Pancreas (tissue), 10 donors: ENCODE results near the gene ASPA. TPM values are rescaled to one million over a fixed set of nuclear protein-coding genes. Genes with fewer than 3 reads are reported as not detected.

Source experiments
- ATAC-seq, 4 donors: fragments of 200-7000 bp; cut with Tn5 transposase; one replicate each; pipeline versions ENCODE4 v1.8.0 to v1.9.1; 2020; ENCODE audit warnings: mild to moderate bottlenecking in 4 of 4, moderate library complexity in 4 of 4
- DNase-seq, 6 donors: peaks; one replicate each; pipeline ENCODE4 v3.0.0-alpha.2; 2020
- FAIRE-seq: peaks from 2 replicates; lab custom pipeline; 2012; peaks lifted over from hg19 to GRCh38; lab: Jason Lieb, UNC
- H3K27ac ChIP-seq, 4 donors: fragments of 200-600 bp; sonication (generic); 1 replicate in 3 of 4; 2 replicates in 1 of 4; pipeline versions ENCODE4 v1.5.0 to v1.8.0; 2020
- H3K27me3 ChIP-seq, 4 donors: fragments of 200-600 bp; one replicate each; pipeline ENCODE4 v1.8.0; 2021
- H3K36me3 ChIP-seq, 3 donors: fragments of 200-600 bp; sonication (generic) in 1 of 3; one replicate each; pipeline versions ENCODE4 v1.5.0 to v1.8.0; 2020 to 2021
- H3K4me1 ChIP-seq, 3 donors: fragments of 200-600 bp; one replicate each; pipeline ENCODE4 v1.8.0; 2021
- H3K4me3 ChIP-seq, 4 donors: fragments of 200-600 bp; sonication (generic) in 2 of 4; one replicate each; pipeline versions ENCODE4 v1.5.0 to v1.8.0; 2020 to 2021
- H3K9me3 ChIP-seq, 4 donors: fragments of 200-600 bp; one replicate each; pipeline ENCODE4 v1.8.0; 2021
- CTCF ChIP-seq, 4 donors: fragments of 200-600 bp; sonication (generic) in 3 of 4; IDR thresholded peaks; one replicate each; pipeline versions ENCODE4 v1.5.0 to v1.8.0; 2021; ENCODE audit warnings: antibody characterized with exemption in 4 of 4
- WGBS, 2 donors: extraction: QIAGEN DNeasy Blood & Tissue Kit; methylation state at CpG; one replicate each; pipeline ENCODE4 v1.1.7; 2013; 5-methylcytosine and 5-hydroxymethylcytosine counted together
- intact Hi-C, 3 donors: fragments of 100-400 bp; cut with DNase I; formaldehyde crosslinking; loops; one replicate each; pipeline versions ENCODE4 v1.11.1 to v1.14.2; 2022
- polyA plus RNA-seq, 2 donors: library from polyadenylated mRNA; stranded (reverse); fragments of 200-250 nt; gene quantifications; one replicate each; pipeline ENCODE4 v1.2.3, GENCODE V29; 2013
- total RNA-seq, 6 donors: library from RNA; stranded (reverse); fragmentation: NEBNext Ultra II Directional in 4 of 6; extraction: Animal tissue kit (Norgen Biotek cat#: 25700) in 4 of 6; gene quantifications; one replicate each; pipeline versions ENCODE4 v1.2.1 to v1.2.4, GENCODE V29; 2021 to 2023
- donor health status: healthy with polysubstance abuse.
- donor health status: DM: no; HTN: no; CAD: no; lungs with moderate emphysema.
- donor health status: DM: no; HTN: no; CAD: no.
- donor health status: control.
- donor health status: control.
- donor health status: Bipolar disorder and iron deficiency.
- donor health status: DM: yes; HTN: yes; CAD: no.
- donor health status: DM: no; HTN: no; CAD: no.
- donor health status: DM: no; HTN: no; CAD: no.
- donor health status: DM: yes; HTN: yes; CAD: no.

Gene ASPA
- total and polyA plus RNA-seq, 8 donors: 0.38 to 1.1 (median 0.70) TPM

- DNase-seq (peak in 1 of 6 donors; percentile 40), ATAC-seq (no peak), FAIRE-seq (no peak)
- Histone ChIP-seq H3K4me1 (peaks cover 0 to 12% (median 0%) of the 10 kb centered on the region in 3 donors), H3K27ac (no peak overlapping the region), H3K9me3 (no peaks in the 10 kb centered on the region), H3K27me3 (no peaks in the 10 kb centered on the region), H3K36me3 (no peaks in the 10 kb centered on the region), H3K4me3 (no peak overlapping the region)
- 92 to 93% methylated on average over 21 of the region's 21 CpGs for WGBS, 2 donors
- intact Hi-C loops: no loop called here
- no peak for TF ChIP-seq CTCF (IDR thresholded peaks at IDR 0.05)
These were observed 3.7 kb upstream of the ASPA start for GRCh38 chr17:3472137-3472536.

- 5 to 7% methylated on average over 3 of the region's 3 CpGs for WGBS, 2 donors
- DNase-seq: no peak
- H3K27me3 ChIP-seq: no peaks in the 10 kb centered on the region
- intact Hi-C loops: no loop called here
- no peak for TF ChIP-seq CTCF (IDR thresholded peaks at IDR 0.05)
- peak; percentile 71 for FAIRE-seq
- ATAC-seq: peak; percentile 65 to 84 (median 82)
- no peaks in the 10 kb centered on the region for H3K36me3 ChIP-seq
- H3K27ac ChIP-seq: no peak overlapping the region
- H3K9me3 ChIP-seq: no peaks in the 10 kb centered on the region
- peaks cover 0 to 12% (median 4%) of the 10 kb centered on the region in 3 donors for H3K4me1 ChIP-seq
- no peak overlapping the region for H3K4me3 ChIP-seq
These were observed 1.6 kb upstream of the ASPA start for GRCh38 chr17:3474212-3474611.

GRCh38 chr17:3475251-3475685 is 529 bp upstream of the ASPA start:
- no peak for TF ChIP-seq CTCF (IDR thresholded peaks at IDR 0.05)
- H3K27me3 ChIP-seq: no peaks in the 10 kb centered on the region
- intact Hi-C loops: no loop called here
- H3K27ac ChIP-seq: no peak overlapping the region
- WGBS, 2 donors: 80 to 84% methylated on average over 4 of the region's 4 CpGs
- H3K4me3 ChIP-seq: no peak overlapping the region
- ATAC-seq (peak in 2 of 4 donors; percentile 8 to 33), DNase-seq (no peak), FAIRE-seq (no peak)
- H3K36me3 ChIP-seq: no peaks in the 10 kb centered on the region
- no peaks in the 10 kb centered on the region for H3K9me3 ChIP-seq
- peaks cover 0 to 12% (median 4%) of the 10 kb centered on the region in 3 donors for H3K4me1 ChIP-seq

- WGBS, 2 donors: 83 to 88% methylated on average over 3 of the region's 3 CpGs
- H3K9me3 ChIP-seq: no peaks in the 10 kb centered on the region
- no peak for FAIRE-seq
- no peak for ATAC-seq
- peaks cover 0 to 4% (median 2%) of the 10 kb centered on the region in 3 donors for H3K4me1 ChIP-seq
- no peak for TF ChIP-seq CTCF (IDR thresholded peaks at IDR 0.05)
- no peaks in the 10 kb centered on the region for H3K27me3 ChIP-seq
- DNase-seq: no peak
- H3K36me3 ChIP-seq: no peaks in the 10 kb centered on the region
- H3K4me3 ChIP-seq: no peak overlapping the region
- no peak overlapping the region for H3K27ac ChIP-seq
- intact Hi-C loops: no loop called here
These were observed 4.2 kb downstream of the ASPA start for GRCh38 chr17:3479988-3480387.

- no peaks in the 10 kb centered on the region for H3K27me3 ChIP-seq
- ATAC-seq (no peak), FAIRE-seq (no peak), DNase-seq (no peak)
- no peak overlapping the region for H3K27ac ChIP-seq
- no peak overlapping the region for H3K4me3 ChIP-seq
- peaks cover 0 to 4% (median 0%) of the 10 kb centered on the region in 3 donors for H3K4me1 ChIP-seq
- TF ChIP-seq CTCF (IDR thresholded peaks at IDR 0.05): no peak
- 80 to 82% methylated on average over 3 of the region's 3 CpGs for WGBS, 2 donors
- no peaks in the 10 kb centered on the region for H3K36me3 ChIP-seq
- no peaks in the 10 kb centered on the region for H3K9me3 ChIP-seq
- intact Hi-C loops: no loop called here
These were observed 7.1 kb downstream of the ASPA start for GRCh38 chr17:3482852-3483251.
